Endothelial cell (in vitro differentiated cells): ENCODE measurements around the gene GPC2. TPM values are rescaled to one million over a fixed set of nuclear protein-coding genes. Genes with fewer than 3 reads are reported as not detected.

Source experiments
- DNase-seq: peaks from one replicate; pipeline ENCODE4 v3.0.0; 2021; ENCODE audit warnings: low spot score
- H3K27ac Mint-ChIP-seq: one replicate; pipeline ENCODE4 v1.8.0; 2021; ENCODE audit warnings: mixed read lengths, inconsistent platforms; ENCODE audit not compliant: unreplicated experiment
- H3K27me3 Mint-ChIP-seq: one replicate; pipeline ENCODE4 v1.8.0; 2021; ENCODE audit warnings: mild to moderate bottlenecking, moderate library complexity, mixed read lengths, inconsistent platforms; ENCODE audit not compliant: unreplicated experiment
- H3K36me3 Mint-ChIP-seq: one replicate; pipeline ENCODE4 v1.8.0; 2021; ENCODE audit warnings: mild to moderate bottlenecking, low read depth, mixed read lengths, inconsistent platforms; ENCODE audit not compliant: unreplicated experiment
- H3K4me1 Mint-ChIP-seq: one replicate; pipeline ENCODE4 v1.8.0; 2021; ENCODE audit warnings: mild to moderate bottlenecking, mixed read lengths, inconsistent platforms; ENCODE audit not compliant: unreplicated experiment
- H3K4me3 Mint-ChIP-seq: one replicate; pipeline ENCODE4 v1.8.0; 2021; ENCODE audit warnings: mild to moderate bottlenecking, mixed read lengths, inconsistent platforms; ENCODE audit not compliant: unreplicated experiment
- H3K9me3 Mint-ChIP-seq: one replicate; pipeline ENCODE4 v1.8.0; 2021; ENCODE audit warnings: mixed read lengths, inconsistent platforms; ENCODE audit not compliant: unreplicated experiment
- CTCF ChIP-seq: fragments of 200-600 bp; sonication (generic); IDR thresholded peaks from one replicate; pipeline ENCODE4 v1.5.0; 2021; ENCODE audit warnings: antibody characterized with exemption; ENCODE audit not compliant: unreplicated experiment
- microRNA-seq: library from miRNA; unstranded; fragments of <30 nt; microRNA quantifications from one replicate; pipeline ENCODE4, GENCODE V29; 2020; ENCODE audit not compliant: unreplicated experiment
- total RNA-seq: library from RNA; stranded (reverse); fragmentation: NEBNext Ultra II Directional; extraction: Animal tissue kit (Norgen Biotek cat#: 25700); gene quantifications from one replicate; pipeline ENCODE4 v1.2.1, GENCODE V29; 2021; ENCODE audit not compliant: unreplicated experiment

GPC2 gene
- total RNA-seq, 1 donor from 2014 or later: 27.2 TPM

GRCh38 chr7:100119970-100120732 lies 57.0 kb downstream of the GPC2 start:
- peak overlapping the region; percentile 99 for H3K4me3 Mint-ChIP-seq
- peaks cover 31% of the 10 kb centered on the region for H3K4me1 Mint-ChIP-seq
- no peak for TF ChIP-seq CTCF
- H3K27me3 Mint-ChIP-seq: peaks cover 9% of the 10 kb centered on the region
- peak; percentile 70 for DNase-seq
- peak overlapping the region; percentile 96 for H3K27ac Mint-ChIP-seq
- H3K9me3 Mint-ChIP-seq: no peaks in the 10 kb centered on the region
- peaks cover 13% of the 10 kb centered on the region for H3K36me3 Mint-ChIP-seq

Small RNA genes lying within 50 kb of the gene (microRNA-seq; reads per million reads assigned to microRNA genes)
- gene MIR4658: not detected

Other genes with a start within 250 kb of the GPC2 start
- 1.8 TPM for gene GJC3, start 247.8 kb downstream of the GPC2 start, total RNA-seq
- not detected for gene AZGP1, start 201.3 kb downstream of the GPC2 start, total RNA-seq
- 63.1 TPM for gene ZKSCAN1, start 161.8 kb downstream of the GPC2 start, total RNA-seq
- 18.5 TPM for gene ZSCAN21, start 127.6 kb downstream of the GPC2 start, total RNA-seq
- 47.7 TPM for gene ZNF3, start 95.7 kb downstream of the GPC2 start, total RNA-seq
- 82.4 TPM for gene COPS6, start 88.4 kb downstream of the GPC2 start, total RNA-seq
- 119 TPM for gene MCM7, start 76.0 kb downstream of the GPC2 start, total RNA-seq
- 17.8 TPM for gene AP4M1, start 75.7 kb downstream of the GPC2 start, total RNA-seq
- 71.8 TPM for gene TAF6, start 58.0 kb downstream of the GPC2 start, total RNA-seq
- 28.3 TPM for gene CNPY4, start 57.7 kb downstream of the GPC2 start, total RNA-seq
- 1.6 TPM for gene MBLAC1, start 50.4 kb downstream of the GPC2 start, total RNA-seq
- 68.6 TPM for gene LAMTOR4, start 28.5 kb downstream of the GPC2 start, total RNA-seq
- 30.2 TPM for gene TRAPPC14, start 18.7 kb downstream of the GPC2 start, total RNA-seq
- 4.4 TPM for gene GAL3ST4, start 8.8 kb downstream of the GPC2 start, total RNA-seq
- gene STAG3, start 537 bp upstream of the GPC2 start, total RNA-seq: 1.9 TPM
- gene PVRIG, start 42.6 kb upstream of the GPC2 start, total RNA-seq: not detected
- gene SPDYE3, start 130.3 kb upstream of the GPC2 start, total RNA-seq: not detected
- 40.1 TPM for gene PILRB, start 180.7 kb upstream of the GPC2 start, total RNA-seq
- 4.2 TPM for gene PILRA, start 196.1 kb upstream of the GPC2 start, total RNA-seq